Esophagus squamous epithelium (tissue), 4 donors: ENCODE measurements around the gene ATP8B4.

Experiments
- POLR2A ChIP-seq, 4 donors: fragments of 450-650 bp; IDR thresholded peaks; one replicate each; pipeline ENCODE4 v1.6.1; 2017; ENCODE audit warnings: antibody characterized with exemption in 4 of 4, mild to moderate bottlenecking in 4 of 4, moderate library complexity in 3 of 4
- TF ChIP-seq, protein P1 (sequence below), 6 experiments: fragments of 450-650 bp in 4 of 6; fragments of 200-600 bp in 2 of 6; sonication (generic) in 2 of 6; IDR thresholded peaks; one replicate each; pipeline ENCODE4 v1.5.1; 2016 to 2019; ENCODE audit warnings: antibody characterized with exemption in 6 of 6, mild to moderate bottlenecking in 4 of 6, moderate library complexity in 4 of 6

GRCh38 chr15:49832511-49832910, 286.5 kb downstream of the ATP8B4 start:
- TF ChIP-seq, protein P1, sequence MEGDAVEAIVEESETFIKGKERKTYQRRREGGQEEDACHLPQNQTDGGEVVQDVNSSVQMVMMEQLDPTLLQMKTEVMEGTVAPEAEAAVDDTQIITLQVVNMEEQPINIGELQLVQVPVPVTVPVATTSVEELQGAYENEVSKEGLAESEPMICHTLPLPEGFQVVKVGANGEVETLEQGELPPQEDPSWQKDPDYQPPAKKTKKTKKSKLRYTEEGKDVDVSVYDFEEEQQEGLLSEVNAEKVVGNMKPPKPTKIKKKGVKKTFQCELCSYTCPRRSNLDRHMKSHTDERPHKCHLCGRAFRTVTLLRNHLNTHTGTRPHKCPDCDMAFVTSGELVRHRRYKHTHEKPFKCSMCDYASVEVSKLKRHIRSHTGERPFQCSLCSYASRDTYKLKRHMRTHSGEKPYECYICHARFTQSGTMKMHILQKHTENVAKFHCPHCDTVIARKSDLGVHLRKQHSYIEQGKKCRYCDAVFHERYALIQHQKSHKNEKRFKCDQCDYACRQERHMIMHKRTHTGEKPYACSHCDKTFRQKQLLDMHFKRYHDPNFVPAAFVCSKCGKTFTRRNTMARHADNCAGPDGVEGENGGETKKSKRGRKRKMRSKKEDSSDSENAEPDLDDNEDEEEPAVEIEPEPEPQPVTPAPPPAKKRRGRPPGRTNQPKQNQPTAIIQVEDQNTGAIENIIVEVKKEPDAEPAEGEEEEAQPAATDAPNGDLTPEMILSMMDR (IDR thresholded peaks at IDR 0.05) = peak in 1 of 6 experiments; percentile 20
- no peak for TF ChIP-seq POLR2A (IDR thresholded peaks at IDR 0.05)
